Tibial nerve (tissue), 4 donors: Measurements from ENCODE around the gene ELAVL1.

ENCODE experiments used
- CTCF ChIP-seq, 5 experiments: fragments of 200-600 bp in 3 of 5; fragments of 450-650 bp in 2 of 5; sonication (generic) in 3 of 5; IDR thresholded peaks; one replicate each; pipeline ENCODE4 v1.5.1; 2016 to 2019; ENCODE audit warnings: antibody characterized with exemption in 5 of 5, mild to moderate bottlenecking in 3 of 5, moderate library complexity in 2 of 5
- EP300 ChIP-seq, 2 donors: sonication (generic); formaldehyde crosslinking; IDR thresholded peaks; one replicate each; pipeline ENCODE4 v1.6.1; 2017; ENCODE audit warnings: antibody characterized with exemption in 2 of 2, mild to moderate bottlenecking in 1 of 2
- POLR2A ChIP-seq, 2 donors: fragments of 450-650 bp; IDR thresholded peaks; one replicate each; pipeline ENCODE4 v1.6.1; 2017; ENCODE audit warnings: antibody characterized with exemption in 2 of 2, mild to moderate bottlenecking in 2 of 2, moderate library complexity in 2 of 2

- TF ChIP-seq CTCF (IDR thresholded peaks at IDR 0.05) = no peak
- no peak for TF ChIP-seq POLR2A (IDR thresholded peaks at IDR 0.05)
- TF ChIP-seq EP300 (IDR thresholded peaks at IDR 0.05) = no peak
Observed at GRCh38 chr19:7995810-7996158, 9.7 kb downstream of the ELAVL1 start.
